AG20443 (cell line): Measurements from ENCODE around the gene RPL37A.
A peak's percentile ranks its signal among the peaks of the same experiment; 100 is the strongest.

Experiments
- DNase-seq: peaks from one replicate; pipeline ENCODE4 v3.0.0; 2012; ENCODE audit warnings: low spot score, mixed read lengths

Gene RPL37A

DNA sequence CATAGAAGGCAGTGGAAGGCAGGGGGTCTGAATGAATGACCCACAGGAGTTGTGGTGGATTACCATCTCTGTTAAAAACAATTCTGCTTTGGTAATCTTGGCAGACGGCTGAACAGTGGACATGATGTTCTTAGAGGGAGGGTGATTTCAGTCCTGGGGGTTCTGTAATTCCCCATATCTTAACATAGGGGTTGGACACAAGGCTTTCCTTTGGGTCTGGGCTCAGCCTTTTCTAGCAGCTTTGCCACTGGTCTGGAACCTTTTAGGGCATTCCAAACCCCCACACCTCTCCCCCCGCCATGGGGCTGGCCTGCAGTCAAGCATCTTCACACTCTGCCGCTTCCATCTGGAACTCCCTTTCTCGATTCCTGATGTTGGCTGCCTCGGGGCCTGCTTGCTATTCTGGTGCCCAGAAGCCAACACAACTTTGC, 50.3 kb downstream of the RPL37A start:
- DNase-seq = peak; percentile 50

- DNase-seq = no peak
These were observed 51.5 kb downstream of the RPL37A start for GRCh38 chr2:216549926-216550690.

GRCh38 chr2:216551234-216552068, 52.8 kb downstream of the RPL37A start:
- no peak for DNase-seq

- DNase-seq = peak; percentile 40
These were observed 54.4 kb downstream of the RPL37A start for GRCh38 chr2:216553093-216553478.
